SH-SY5Y (cell line): ENCODE results near the gene COBL.

Source experiments
- GATA2 ChIP-seq: IDR thresholded peaks from 2 replicates; pipeline ENCODE4 v1.6.1; 2011; ENCODE audit warnings: mild to moderate bottlenecking, low read depth, low read length
- GATA3 ChIP-seq: IDR thresholded peaks from 2 replicates; pipeline ENCODE4 v1.6.1; 2011; ENCODE audit warnings: low read depth, mild to moderate bottlenecking, low read length, moderate library complexity

GRCh38 chr7:51033727-51034520, 282.7 kb downstream of the COBL start:
- no peak for TF ChIP-seq GATA2
- no peak for TF ChIP-seq GATA3
